Epidermal melanocyte (primary cell): ENCODE data around the gene ADAP2.
"Not testable (repeated sequence)": the region's sequence is repeated elsewhere in the genome, so short reads cannot be mapped to it uniquely, and the experiment has no call there.

ENCODE experiments used
- DNase-seq: peaks from one replicate; pipeline ENCODE4 v3.0.0; 2011; ENCODE audit warnings: low spot score; ENCODE audit not compliant: insufficient read length

The ADAP2 gene

GRCh38 chr17:30969989-30970830 is 48.5 kb downstream of the ADAP2 start:
- peak; percentile 46 for DNase-seq

GRCh38 chr17:30970831-30971567 is 49.3 kb downstream of the ADAP2 start, which contains the start of gene RNF135:
TSS of gene RNF135 (plus strand) at chr17:30971039. CDS start at chr17:30971074, 35 bp downstream.
- DNase-seq, result peak; percentile 97

- no peak for DNase-seq
These were observed 53.5 kb downstream of the ADAP2 start for GRCh38 chr17:30975042-30975820.

GRCh38 chr17:30979919-30980318 is 58.2 kb downstream of the ADAP2 start:
- not testable (repeated sequence) for DNase-seq

- DNase-seq, result no peak
These were observed 60.1 kb downstream of the ADAP2 start for GRCh38 chr17:30981531-30982519.

- no peak for DNase-seq
These were observed 61.1 kb downstream of the ADAP2 start for GRCh38 chr17:30982855-30983254.

GRCh38 chr17:30990458-30990857 is 68.7 kb downstream of the ADAP2 start:
- no peak for DNase-seq

GRCh38 chr17:30992551-30992950 is 70.8 kb downstream of the ADAP2 start:
- DNase-seq, result no peak

- DNase-seq, result no peak
These were observed 73.6 kb downstream of the ADAP2 start for GRCh38 chr17:30995347-30995746.

- DNase-seq, result no peak
These were observed 74.7 kb downstream of the ADAP2 start for GRCh38 chr17:30996486-30996885.

GRCh38 chr17:30997270-30997669 is 75.5 kb downstream of the ADAP2 start:
- no peak for DNase-seq

GRCh38 chr17:30997842-30998241 is 76.1 kb downstream of the ADAP2 start:
- no peak for DNase-seq

GRCh38 chr17:31002047-31002446 is 80.3 kb downstream of the ADAP2 start:
- no peak for DNase-seq

- DNase-seq, result no peak
These were observed 81.6 kb downstream of the ADAP2 start for GRCh38 chr17:31003225-31003866.

- DNase-seq, result no peak
These were observed 82.4 kb downstream of the ADAP2 start for GRCh38 chr17:31004160-31004559.

GRCh38 chr17:31007695-31008373 is 86.1 kb downstream of the ADAP2 start:
- no peak for DNase-seq

GRCh38 chr17:31008374-31009041 is 86.8 kb downstream of the ADAP2 start:
- peak; percentile 20 for DNase-seq
